K562 (cell line): Measurements from ENCODE around the gene SCRN1. TPM values are rescaled to one million over a fixed set of nuclear protein-coding genes. Genes with fewer than 3 reads are reported as not detected.

ENCODE experiments used
- ATAC-seq: fragments of 200-7000 bp; cut with Tn5 transposase; 3 replicates; pipeline ENCODE4 v1.9.1; 2020; ENCODE audit warnings: moderate library complexity
- BruUV-seq: library from RNA; stranded (reverse); fragments of 400-500 nt; replicated peaks from 2 replicates; lab custom pipeline; 2021; lab: Mats Ljungman, UMichigan
- CTCF ChIA-PET: fragments of 300-600 bp; formaldehyde crosslinking; extraction: SDS; loops from one replicate; lab custom pipeline; 2021; ENCODE audit warnings: low intra/inter-chr PET ratio; lab: Yijun Ruan, JAX
- POLR2A ChIA-PET: fragments of 300-600, 350-650 bp; sonication (Branson Sonifier 250); formaldehyde crosslinking; extraction: SDS; loops from one replicate; lab custom pipeline; 2021; ENCODE audit warnings: antibody characterized with exemption, inconsistent platforms; lab: Yijun Ruan, JAX
- DNase-seq, 4 experiments: peaks; one replicate each; pipeline versions ENCODE4 v3.0.0 to v3.0.0-alpha.2; 2011 to 2018; ENCODE audit warnings: low spot score in 3 of 4, mixed read lengths in 3 of 4; ENCODE audit errors: extremely low read depth in 1 of 4
- FAIRE-seq: peaks from 2 replicates; lab custom pipeline; 2011; peaks lifted over from hg19 to GRCh38; lab: Jason Lieb, UNC
- H2AFZ ChIP-seq: 2 replicates; pipeline ENCODE4 v1.6.0; 2011; ENCODE audit warnings: low read depth, low read length, control low read depth, inconsistent platforms
- H3K27ac ChIP-seq: fragments of 200-600 bp; 3 replicates; pipeline ENCODE4 v1.8.0; 2011; ENCODE audit warnings: low read depth, mild to moderate bottlenecking, control low read depth, inconsistent platforms, low read length, moderate library complexity, mixed read lengths; ENCODE audit errors: extremely low read depth
- H3K27me3 ChIP-seq, 2 experiments: fragments of 300-600 bp in 1 of 2; 2 replicates in 1 of 2; 3 replicates in 1 of 2; pipeline versions ENCODE4 v1.6.0 to v1.8.0; 2011; ENCODE audit warnings: inconsistent platforms in 2 of 2, low read length in 2 of 2, mild to moderate bottlenecking in 1 of 2, mixed read lengths in 1 of 2, moderate library complexity in 1 of 2; ENCODE audit not compliant: control insufficient read depth in 2 of 2, insufficient read depth in 2 of 2
- H3K36me3 ChIP-seq: fragments of 300-600 bp; 3 replicates; pipeline ENCODE4 v1.8.0; 2011; ENCODE audit warnings: mild to moderate bottlenecking, low read length, inconsistent platforms; ENCODE audit not compliant: control insufficient read depth, insufficient read depth
- H3K4me1 ChIP-seq, 2 experiments: fragments of 200-600 bp in 1 of 2; replicated peaks in 1 of 2; 2 replicates in 1 of 2; 3 replicates in 1 of 2; pipeline versions ENCODE4 v1.5.1 to v1.8.0; 2011; ENCODE audit warnings: inconsistent platforms in 2 of 2, low read length in 2 of 2, mild to moderate bottlenecking in 1 of 2, mixed read lengths in 1 of 2, moderate library complexity in 1 of 2; ENCODE audit not compliant: control insufficient read depth in 2 of 2, insufficient read depth in 2 of 2
- H3K4me2 ChIP-seq: 2 replicates; pipeline ENCODE4 v1.6.1; 2011; ENCODE audit warnings: low read length, control low read depth, inconsistent platforms, mixed read lengths; ENCODE audit not compliant: insufficient read depth
- H3K4me3 ChIP-seq: fragments of 200-600 bp; sonication (generic), shearing (Covaris generic); 2 replicates; pipeline ENCODE4 v1.5.1; 2016; ENCODE audit warnings: control low read depth, inconsistent platforms
- H3K79me2 ChIP-seq: fragments of 200-600 bp; 3 replicates; pipeline ENCODE4 v1.8.0; 2011; ENCODE audit warnings: low read length, inconsistent platforms; ENCODE audit not compliant: control insufficient read depth, insufficient read depth
- H3K9ac ChIP-seq, 2 experiments: 2 replicates each; pipeline versions ENCODE4 v1.6.0 to v1.6.1; 2011; ENCODE audit warnings: low read depth in 2 of 2, low read length in 2 of 2, control low read depth in 1 of 2, inconsistent platforms in 1 of 2, mild to moderate bottlenecking in 1 of 2, mixed read lengths in 1 of 2; ENCODE audit not compliant: insufficient read depth in 1 of 2
- H3K9me1 ChIP-seq: one replicate; pipeline ENCODE4 v1.6.0; 2011; ENCODE audit warnings: inconsistent platforms, mild to moderate bottlenecking, low read length, moderate library complexity; ENCODE audit not compliant: control insufficient read depth, insufficient read depth
- H3K9me3 ChIP-seq: replicated peaks from 2 replicates; pipeline ENCODE4 v1.5.1; 2011; ENCODE audit warnings: low read depth, low read length, inconsistent platforms; ENCODE audit not compliant: control insufficient read depth, insufficient read depth
- H4K20me1 ChIP-seq: replicated peaks from 2 replicates; pipeline ENCODE4 v1.6.1; 2011; ENCODE audit warnings: low read length, inconsistent platforms, mixed read lengths; ENCODE audit not compliant: control insufficient read depth, insufficient read depth
- ESRRA ChIP-seq: fragments of 450-650 bp; IDR thresholded peaks from 2 replicates; pipeline ENCODE4 v1.6.1; 2014; ENCODE audit warnings: low read depth, mild to moderate bottlenecking, moderate library complexity, borderline replicate concordance
- ETV1 ChIP-seq: fragments of 450-650 bp; conservative IDR thresholded peaks from 2 replicates; pipeline ENCODE4 v1.6.1; 2016; ENCODE audit warnings: missing genetic modification characterization, control low read depth, low read depth, missing compliant biosample characterization
- RAD21 ChIP-seq, 2 experiments: fragments of 250-450 bp in 1 of 2; fragments of 450-650 bp in 1 of 2; sonication (Bioruptor Pico) in 1 of 2; formaldehyde crosslinking in 1 of 2; IDR thresholded peaks in 1 of 2; conservative IDR thresholded peaks in 1 of 2; 2 replicates each; pipeline versions ENCODE4 v1.4.0 to v1.8.0; 2020 to 2022; ENCODE audit warnings: mild to moderate bottlenecking in 2 of 2, moderate library complexity in 1 of 2
- TCF3 ChIP-seq: sonication (generic); formaldehyde crosslinking; IDR thresholded peaks from 2 replicates; pipeline ENCODE4 v1.4.0; 2020; ENCODE audit warnings: mild to moderate bottlenecking, missing genetic modification reagents
- WGBS: fragments of 100-300 bp; shearing (Covaris generic); methylation state at CpG from one replicate; pipeline ENCODE4 v1.1.6; 2016; ENCODE audit warnings: low coverage, mixed read lengths; ENCODE audit not compliant: insufficient coverage; ENCODE audit errors: missing lambda C conversion rate; 5-methylcytosine and 5-hydroxymethylcytosine counted together
- in situ Hi-C: fragments of 300-500 bp; cut with MboI; formaldehyde crosslinking; loops from 4 replicates; pipeline ENCODE4 v1.15.0; 2018; ENCODE audit warnings: inconsistent platforms, mixed read lengths
- intact Hi-C: fragments of 100-400 bp; cut with micrococcal nuclease; formaldehyde crosslinking; loops from 2 replicates; pipeline ENCODE4 v1.14.2; 2022
- polyA plus RNA-seq, 8 experiments: library from polyadenylated mRNA; depleted of rRNA in 4 of 8; stranded (reverse) in 5 of 8; unstranded in 3 of 8; fragments of >200 nt; fragmentation: Nextera tagmentation in 2 of 8; fragmentation: Illumina TruSeq in 1 of 8; extraction: Ambion mirVana in 2 of 8; extraction: Trizol in 1 of 8; gene quantifications; 2 replicates each; pipeline versions ENCODE4 v1.2.1 to v1.2.3, GENCODE V29; 2011 to 2014; ENCODE audit warnings: inconsistent platforms in 1 of 8, missing spikeins in 1 of 8
- total RNA-seq, 7 experiments: library from RNA; depleted of rRNA in 6 of 7; stranded (reverse); fragments of >200 nt in 6 of 7; fragmentation: Illumina TruSeq in 2 of 7; extraction: Trizol in 2 of 7; gene quantifications; 2 replicates each; pipeline versions ENCODE4 v1.2.1 to v1.2.3, GENCODE V29; 2011 to 2021; ENCODE audit warnings: low replicate concordance in 1 of 7
- TF ChIP-seq, protein P1 (sequence below), 3 experiments: IDR thresholded peaks in 2 of 3; conservative IDR thresholded peaks in 1 of 3; 2 replicates each; pipeline ENCODE4 v1.5.1; 2011 to 2012; ENCODE audit warnings: low read length in 3 of 3, mild to moderate bottlenecking in 3 of 3, control low read depth in 2 of 3, improper control_type of control experiment in 1 of 3, inconsistent platforms in 1 of 3, low read depth in 1 of 3, mixed read lengths in 1 of 3, moderate library complexity in 1 of 3; ENCODE audit not compliant: insufficient read depth in 2 of 3
- TF ChIP-seq, protein P2 (sequence below): IDR thresholded peaks from 2 replicates; pipeline ENCODE4 v1.6.1; 2014; ENCODE audit warnings: antibody characterized with exemption

The SCRN1 gene
- total and polyA plus RNA-seq, 9 of the 15 experiments (the other 6 are each of a cell fraction or from before 2014, with no cell fraction given), result 0.13 to 1.4 (median 0.20) TPM

DNA sequence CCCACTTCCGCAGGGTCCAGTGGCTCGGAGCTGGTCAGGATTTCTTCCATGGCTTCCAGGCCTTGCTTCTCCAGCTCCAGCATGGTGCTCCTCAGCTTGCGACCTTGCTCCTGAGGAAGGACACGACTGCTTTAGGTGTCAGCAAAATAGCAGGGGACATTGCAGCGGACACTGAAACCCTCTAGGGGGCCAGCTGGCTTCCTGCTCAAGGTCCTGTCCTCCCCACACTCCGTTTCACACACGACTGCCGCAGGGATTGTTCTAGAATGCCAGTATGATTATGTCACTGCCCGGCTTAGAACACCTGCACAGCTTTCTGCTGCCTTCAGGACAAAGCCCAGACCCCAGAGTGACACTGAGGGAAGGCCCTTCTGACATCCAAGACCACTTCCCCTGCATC lies 65.6 kb downstream of the SCRN1 start:
- WGBS, result 14% methylated on average over 9 of the region's 9 CpGs
- TF ChIP-seq RAD21 (CRISPR knock-in tag; conservative IDR thresholded peaks at IDR 0.05 in 1 of 2, IDR thresholded peaks at IDR 0.05 in 1 of 2), result peak in 1 of 2 experiments; percentile 47; a peak in 2 of 4 replicates
- TF ChIP-seq TCF3 (CRISPR knock-in tag), result no peak
- TF ChIP-seq ETV1, result 0 out of 2 replicates have a peak, but pooled peaks have one; percentile 18
- TF ChIP-seq, protein P1, sequence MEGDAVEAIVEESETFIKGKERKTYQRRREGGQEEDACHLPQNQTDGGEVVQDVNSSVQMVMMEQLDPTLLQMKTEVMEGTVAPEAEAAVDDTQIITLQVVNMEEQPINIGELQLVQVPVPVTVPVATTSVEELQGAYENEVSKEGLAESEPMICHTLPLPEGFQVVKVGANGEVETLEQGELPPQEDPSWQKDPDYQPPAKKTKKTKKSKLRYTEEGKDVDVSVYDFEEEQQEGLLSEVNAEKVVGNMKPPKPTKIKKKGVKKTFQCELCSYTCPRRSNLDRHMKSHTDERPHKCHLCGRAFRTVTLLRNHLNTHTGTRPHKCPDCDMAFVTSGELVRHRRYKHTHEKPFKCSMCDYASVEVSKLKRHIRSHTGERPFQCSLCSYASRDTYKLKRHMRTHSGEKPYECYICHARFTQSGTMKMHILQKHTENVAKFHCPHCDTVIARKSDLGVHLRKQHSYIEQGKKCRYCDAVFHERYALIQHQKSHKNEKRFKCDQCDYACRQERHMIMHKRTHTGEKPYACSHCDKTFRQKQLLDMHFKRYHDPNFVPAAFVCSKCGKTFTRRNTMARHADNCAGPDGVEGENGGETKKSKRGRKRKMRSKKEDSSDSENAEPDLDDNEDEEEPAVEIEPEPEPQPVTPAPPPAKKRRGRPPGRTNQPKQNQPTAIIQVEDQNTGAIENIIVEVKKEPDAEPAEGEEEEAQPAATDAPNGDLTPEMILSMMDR (IDR thresholded peaks at IDR 0.05 in 2 of 3, conservative IDR thresholded peaks at IDR 0.05 in 1 of 3; ENCODE audit: insufficient read depth in 2 of 3, low read depth in 1 of 3, low read length in 3 of 3), result peak; percentile 43 to 52 (median 44); a peak in 4 of 6 replicates
- TF ChIP-seq, protein P2, sequence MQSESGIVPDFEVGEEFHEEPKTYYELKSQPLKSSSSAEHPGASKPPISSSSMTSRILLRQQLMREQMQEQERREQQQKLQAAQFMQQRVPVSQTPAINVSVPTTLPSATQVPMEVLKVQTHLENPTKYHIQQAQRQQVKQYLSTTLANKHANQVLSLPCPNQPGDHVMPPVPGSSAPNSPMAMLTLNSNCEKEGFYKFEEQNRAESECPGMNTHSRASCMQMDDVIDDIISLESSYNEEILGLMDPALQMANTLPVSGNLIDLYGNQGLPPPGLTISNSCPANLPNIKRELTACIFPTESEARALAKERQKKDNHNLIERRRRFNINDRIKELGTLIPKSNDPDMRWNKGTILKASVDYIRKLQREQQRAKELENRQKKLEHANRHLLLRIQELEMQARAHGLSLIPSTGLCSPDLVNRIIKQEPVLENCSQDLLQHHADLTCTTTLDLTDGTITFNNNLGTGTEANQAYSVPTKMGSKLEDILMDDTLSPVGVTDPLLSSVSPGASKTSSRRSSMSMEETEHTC, result no peak
- peak; percentile 85 for TF ChIP-seq ESRRA
- CTCF ChIA-PET, result no interaction called here
- intact Hi-C loops (no loop called here), in situ Hi-C loops (no loop called here)
- Histone ChIP-seq H3K27ac (no peak overlapping the region), H3K36me3 (no peaks in the 10 kb centered on the region), H3K9me1 (no peaks in the 10 kb centered on the region), H3K27me3 (peaks cover 4 to 25% of the 10 kb centered on the region in 2 experiments; a peak in 2 of 5 replicates), H3K4me2 (peak overlapping the region; percentile 38; the same call in 1 of the 2 replicates), H2AFZ (peak overlapping the region; percentile 72), H3K4me3 (no peak overlapping the region), H3K4me1 (peaks cover 2 to 7% of the 10 kb centered on the region in 2 experiments; a peak in 3 of 5 replicates), H4K20me1 (0 out of 2 replicates have a peak, but pooled peaks cover 3% of the 10 kb centered on the region), H3K9ac (0 out of 4 replicates have a peak overlapping the region, but pooled peaks of 1 of the 2 experiments have one; percentile 31), H3K9me3 (no peaks in the 10 kb centered on the region), H3K79me2 (no peaks in the 10 kb centered on the region)
- DNase-seq (peak in 2 of 4 experiments; percentile 29 to 47), ATAC-seq (peak; percentile 85), FAIRE-seq (peak; percentile 51)
- BruUV-seq, result no TSS peak
- POLR2A ChIA-PET, result interaction anchor here (1.1 to 1.9 kb wide), 2 partner anchors 9 to 138 kb away, joined by 4 to 7 read pairs; no protein-coding TSS in a partner anchor
